DOHH2 (cell line): ENCODE measurements around the gene WRAP73.

Experiments used
- H3F3A ChIP-seq: fragments of 200-600 bp; sonication (generic), shearing (Covaris generic); 2 replicates; pipeline ENCODE4 v1.6.0; 2016; ENCODE audit warnings: antibody characterized with exemption, mild to moderate bottlenecking; ENCODE audit not compliant: control insufficient read depth, insufficient read depth
- H3K27ac ChIP-seq: fragments of 200-600 bp; sonication (generic); 2 replicates; pipeline ENCODE4 v1.5.1; 2014; ENCODE audit warnings: low read depth, mild to moderate bottlenecking, low read length, moderate library complexity
- H3K27me3 ChIP-seq: fragments of 200-600 bp; sonication (generic); 2 replicates; pipeline ENCODE4 v1.6.1; 2014; ENCODE audit warnings: mild to moderate bottlenecking, low read length, mixed read lengths; ENCODE audit not compliant: control insufficient read depth
- H3K36me3 ChIP-seq: fragments of 200-600 bp; sonication (generic); 2 replicates; pipeline ENCODE4 v1.6.1; 2014; ENCODE audit warnings: mild to moderate bottlenecking, low read length, moderate library complexity, mixed read lengths; ENCODE audit not compliant: control insufficient read depth
- H3K4me1 ChIP-seq: fragments of 200-600 bp; sonication (generic); 2 replicates; pipeline ENCODE4 v1.6.1; 2014; ENCODE audit warnings: mild to moderate bottlenecking, low read length, mixed read lengths; ENCODE audit not compliant: control insufficient read depth
- H3K4me2 ChIP-seq: fragments of 200-600 bp; sonication (generic); 2 replicates; pipeline ENCODE4 v1.6.0; 2014; ENCODE audit warnings: mild to moderate bottlenecking, low read length, moderate library complexity
- H3K4me3 ChIP-seq: fragments of 200-600 bp; sonication (generic); 2 replicates; pipeline ENCODE4 v1.5.1; 2014; ENCODE audit warnings: mild to moderate bottlenecking, low read length, mixed read lengths
- H3K79me2 ChIP-seq: fragments of 200-600 bp; sonication (generic); 2 replicates; pipeline ENCODE4 v1.6.1; 2014; ENCODE audit warnings: mild to moderate bottlenecking, low read length, mixed read lengths; ENCODE audit not compliant: control insufficient read depth
- H3K9me2 ChIP-seq: fragments of 200-600 bp; sonication (generic); replicated peaks from 2 replicates; pipeline ENCODE4 v1.6.1; 2014; ENCODE audit warnings: mild to moderate bottlenecking, low read length, mixed read lengths; ENCODE audit not compliant: control insufficient read depth
- H3K9me3 ChIP-seq: fragments of 200-600 bp; sonication (generic); 2 replicates; pipeline ENCODE4 v1.6.1; 2014; ENCODE audit warnings: antibody characterized with exemption, low read length, mixed read lengths; ENCODE audit not compliant: control insufficient read depth, insufficient read depth
- H4K20me1 ChIP-seq: fragments of 200-600 bp; sonication (generic); 2 replicates; pipeline ENCODE4 v1.6.0; 2014; ENCODE audit warnings: low read depth, mild to moderate bottlenecking, antibody characterized with exemption, low read length, moderate library complexity; ENCODE audit not compliant: control insufficient read depth, insufficient read depth
- CTCF ChIP-seq: fragments of 200-600 bp; sonication (generic); IDR thresholded peaks from one replicate; pipeline ENCODE4 v1.5.1; 2014; ENCODE audit warnings: antibody characterized with exemption, mild to moderate bottlenecking, low read depth, low read length; ENCODE audit not compliant: poor library complexity, severe bottlenecking
- EZH2phosphoT487 ChIP-seq: fragments of 200-600 bp; sonication (generic); IDR thresholded peaks from 2 replicates; pipeline ENCODE4 v1.6.1; 2017; ENCODE audit warnings: borderline replicate concordance, mild to moderate bottlenecking, antibody characterized with exemption, low read length, moderate library complexity, mixed read lengths

Gene WRAP73

GRCh38 chr1:3638027-3638426 is 11.9 kb downstream of the WRAP73 start:
- Histone ChIP-seq H3K4me1 (no peaks in the 10 kb centered on the region), H3K9me3 (no peaks in the 10 kb centered on the region), H3K79me2 (no peaks in the 10 kb centered on the region), H4K20me1 (no peaks in the 10 kb centered on the region), H3K4me3 (no peak overlapping the region), H3K36me3 (peaks cover 40% of the 10 kb centered on the region), H3F3A (no peaks in the 10 kb centered on the region), H3K27ac (no peak overlapping the region), H3K9me2 (no peaks in the 10 kb centered on the region), H3K4me2 (no peak overlapping the region), H3K27me3 (no peaks in the 10 kb centered on the region)
- TF ChIP-seq CTCF (no peak), EZH2phosphoT487 (no peak)

- Histone ChIP-seq H3K9me3 (no peaks in the 10 kb centered on the region), H3K27ac (no peak overlapping the region), H3K4me2 (no peak overlapping the region), H3K27me3 (no peaks in the 10 kb centered on the region), H3K9me2 (no peaks in the 10 kb centered on the region), H3K4me1 (no peaks in the 10 kb centered on the region), H4K20me1 (no peaks in the 10 kb centered on the region), H3K4me3 (no peak overlapping the region), H3F3A (no peaks in the 10 kb centered on the region), H3K36me3 (peaks cover 37% of the 10 kb centered on the region), H3K79me2 (no peaks in the 10 kb centered on the region)
- TF ChIP-seq EZH2phosphoT487, result no peak
- TF ChIP-seq CTCF, result no peak
These were observed 13.4 kb downstream of the WRAP73 start for GRCh38 chr1:3636531-3636930.

GRCh38 chr1:3636080-3636479 is 13.8 kb downstream of the WRAP73 start:
- no peak for TF ChIP-seq CTCF
- no peak for TF ChIP-seq EZH2phosphoT487
- Histone ChIP-seq H3K79me2 (no peaks in the 10 kb centered on the region), H3K9me2 (no peaks in the 10 kb centered on the region), H3K36me3 (peaks cover 34% of the 10 kb centered on the region), H4K20me1 (no peaks in the 10 kb centered on the region), H3K4me3 (no peak overlapping the region), H3K9me3 (no peaks in the 10 kb centered on the region), H3K27ac (no peak overlapping the region), H3K4me2 (no peak overlapping the region), H3K4me1 (no peaks in the 10 kb centered on the region), H3F3A (no peaks in the 10 kb centered on the region), H3K27me3 (no peaks in the 10 kb centered on the region)
